ENCODE measurements around the gene SPIC. TPM values are rescaled to one million over a fixed set of nuclear protein-coding genes. Genes with fewer than 3 reads are reported as not detected.

Gene SPIC
- total RNA-seq: not detected

DNA sequence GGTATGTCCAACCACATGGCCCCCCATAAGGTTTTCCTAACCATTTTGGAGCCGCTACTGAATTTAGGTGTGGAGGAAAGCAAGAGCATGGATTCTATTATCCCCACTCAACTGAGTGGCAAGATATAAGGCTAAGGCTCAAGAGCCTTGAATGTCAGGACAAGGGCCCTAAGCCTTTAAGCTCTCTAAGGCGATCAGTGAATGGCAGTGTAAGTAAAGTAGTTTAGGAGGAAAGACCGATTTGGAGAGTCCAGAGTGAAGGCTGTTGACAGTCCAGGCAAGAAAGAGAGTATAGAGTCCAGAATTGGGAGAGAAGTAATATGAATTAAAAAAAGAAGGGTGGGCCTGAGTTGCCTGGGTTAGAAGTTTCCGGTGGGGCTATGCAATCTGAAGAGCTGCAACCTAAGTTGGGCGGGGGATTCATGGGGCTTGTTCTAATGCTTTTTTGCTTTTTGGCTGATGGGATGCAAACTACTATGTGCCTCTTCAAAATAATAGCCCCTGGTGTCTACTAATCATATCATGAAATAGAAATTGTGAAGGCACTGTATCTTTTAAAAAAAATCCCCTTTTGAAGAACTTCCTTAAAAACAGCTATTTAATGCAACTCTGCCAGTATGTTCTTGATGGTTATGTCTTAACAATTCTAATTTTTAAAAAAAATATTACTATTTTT, at the start of gene SPIC:
TSS of gene SPIC (plus strand) at position 626 of the 676 bp plus-strand sequence. CDS start 1,569 bp downstream, outside the sequence.
- ATAC-seq: no peak
- H3K4me1 ChIP-seq: no peaks in the 10 kb centered on the region
- WGBS, 2 donors (ENCODE audit: low coverage in 1 of 2): 69 to 77% methylated on average over 2 to 5 of the region's 5 CpGs
- no peaks in the 10 kb centered on the region for H3K27me3 ChIP-seq
- H3K27ac ChIP-seq: no peak within 1 kb of the TSS
- no peaks in the 10 kb centered on the region for H3K9me3 ChIP-seq
- no peak within 1 kb of the TSS for H3K4me3 ChIP-seq
- TF ChIP-seq POLR2AphosphoS5 (IDR thresholded peaks at IDR 0.05) (no peak), POLR2A (IDR thresholded peaks at IDR 0.05) (no peak), EP300 (IDR thresholded peaks at IDR 0.05) (no peak)
- TF ChIP-seq, protein P1, sequence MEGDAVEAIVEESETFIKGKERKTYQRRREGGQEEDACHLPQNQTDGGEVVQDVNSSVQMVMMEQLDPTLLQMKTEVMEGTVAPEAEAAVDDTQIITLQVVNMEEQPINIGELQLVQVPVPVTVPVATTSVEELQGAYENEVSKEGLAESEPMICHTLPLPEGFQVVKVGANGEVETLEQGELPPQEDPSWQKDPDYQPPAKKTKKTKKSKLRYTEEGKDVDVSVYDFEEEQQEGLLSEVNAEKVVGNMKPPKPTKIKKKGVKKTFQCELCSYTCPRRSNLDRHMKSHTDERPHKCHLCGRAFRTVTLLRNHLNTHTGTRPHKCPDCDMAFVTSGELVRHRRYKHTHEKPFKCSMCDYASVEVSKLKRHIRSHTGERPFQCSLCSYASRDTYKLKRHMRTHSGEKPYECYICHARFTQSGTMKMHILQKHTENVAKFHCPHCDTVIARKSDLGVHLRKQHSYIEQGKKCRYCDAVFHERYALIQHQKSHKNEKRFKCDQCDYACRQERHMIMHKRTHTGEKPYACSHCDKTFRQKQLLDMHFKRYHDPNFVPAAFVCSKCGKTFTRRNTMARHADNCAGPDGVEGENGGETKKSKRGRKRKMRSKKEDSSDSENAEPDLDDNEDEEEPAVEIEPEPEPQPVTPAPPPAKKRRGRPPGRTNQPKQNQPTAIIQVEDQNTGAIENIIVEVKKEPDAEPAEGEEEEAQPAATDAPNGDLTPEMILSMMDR (IDR thresholded peaks at IDR 0.05): no peak
- H3K36me3 ChIP-seq: no peaks in the 10 kb centered on the region

- no peak for ATAC-seq
- Histone ChIP-seq H3K27me3 (no peaks in the 10 kb centered on the region), H3K9me3 (no peaks in the 10 kb centered on the region), H3K27ac (no peak overlapping the region), H3K4me3 (no peak overlapping the region), H3K36me3 (no peaks in the 10 kb centered on the region), H3K4me1 (no peaks in the 10 kb centered on the region)
- 65 to 75% methylated on average over 2 of the region's 2 CpGs for WGBS, 2 donors (ENCODE audit: low coverage in 1 of 2)
- TF ChIP-seq POLR2AphosphoS5 (IDR thresholded peaks at IDR 0.05): no peak
- no peak for TF ChIP-seq POLR2A (IDR thresholded peaks at IDR 0.05)
- TF ChIP-seq, protein P1 (IDR thresholded peaks at IDR 0.05): no peak
- no peak for TF ChIP-seq EP300 (IDR thresholded peaks at IDR 0.05)
These were observed 44.7 kb upstream of the SPIC start for GRCh38 chr12:101430456-101430855.

GRCh38 chr12:101436136-101436535, 39.0 kb upstream of the SPIC start:
- H3K9me3 ChIP-seq: no peaks in the 10 kb centered on the region
- H3K36me3 ChIP-seq: no peaks in the 10 kb centered on the region
- H3K27ac ChIP-seq: no peak overlapping the region
- H3K4me1 ChIP-seq: no peaks in the 10 kb centered on the region
- TF ChIP-seq, protein P1 (IDR thresholded peaks at IDR 0.05): no peak
- no peaks in the 10 kb centered on the region for H3K27me3 ChIP-seq
- no peak overlapping the region for H3K4me3 ChIP-seq
- ATAC-seq: no peak

DNA sequence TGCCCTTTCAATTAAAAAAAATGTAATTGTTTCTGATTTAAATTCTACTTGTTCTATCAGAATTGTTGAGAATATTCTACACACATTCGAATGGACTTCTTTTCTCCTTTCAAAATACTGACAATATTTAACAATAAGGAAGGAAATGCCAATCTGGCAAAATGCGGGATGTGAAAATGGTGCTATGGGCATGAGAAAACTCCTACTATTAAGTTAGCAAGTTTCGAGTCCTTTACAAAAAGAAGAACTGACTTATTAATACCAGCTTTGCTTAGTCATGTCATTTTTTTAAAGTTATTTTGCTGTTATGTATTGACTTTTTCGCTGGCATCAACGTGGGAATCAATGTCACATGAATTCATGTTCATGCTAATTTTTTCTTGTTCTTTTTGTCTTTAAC, 35.9 kb upstream of the SPIC start:
- no peaks in the 10 kb centered on the region for H3K4me1 ChIP-seq
- no peaks in the 10 kb centered on the region for H3K36me3 ChIP-seq
- H3K27ac ChIP-seq: no peak overlapping the region
- TF ChIP-seq POLR2A (IDR thresholded peaks at IDR 0.05) (no peak), POLR2AphosphoS5 (IDR thresholded peaks at IDR 0.05) (no peak), EP300 (IDR thresholded peaks at IDR 0.05) (no peak)
- TF ChIP-seq, protein P1 (IDR thresholded peaks at IDR 0.05): no peak
- H3K4me3 ChIP-seq: no peak overlapping the region
- H3K27me3 ChIP-seq: no peaks in the 10 kb centered on the region
- 69 to 77% methylated on average over 5 of the region's 5 CpGs for WGBS, 2 donors (ENCODE audit: low coverage in 1 of 2)
- no peak for ATAC-seq
- H3K9me3 ChIP-seq: no peaks in the 10 kb centered on the region

GRCh38 chr12:101441461-101442224, 33.5 kb upstream of the SPIC start:
- H3K27me3 ChIP-seq: no peaks in the 10 kb centered on the region
- no peaks in the 10 kb centered on the region for H3K4me1 ChIP-seq
- no peak for ATAC-seq
- H3K36me3 ChIP-seq: no peaks in the 10 kb centered on the region
- no peak overlapping the region for H3K27ac ChIP-seq
- H3K4me3 ChIP-seq: no peak overlapping the region
- TF ChIP-seq POLR2AphosphoS5 (IDR thresholded peaks at IDR 0.05): no peak
- TF ChIP-seq, protein P1 (IDR thresholded peaks at IDR 0.05): no peak
- no peak for TF ChIP-seq EP300 (IDR thresholded peaks at IDR 0.05)
- no peaks in the 10 kb centered on the region for H3K9me3 ChIP-seq

Data from gastroesophageal sphincter (tissue), 4 donors.